ENCODE results near the gene TCF12. TPM values are rescaled to one million over a fixed set of nuclear protein-coding genes. Genes with fewer than 3 reads are reported as not detected.

Gene TCF12
- 39.5 and 43.4 TPM in 2 replicates for total RNA-seq

DNA sequence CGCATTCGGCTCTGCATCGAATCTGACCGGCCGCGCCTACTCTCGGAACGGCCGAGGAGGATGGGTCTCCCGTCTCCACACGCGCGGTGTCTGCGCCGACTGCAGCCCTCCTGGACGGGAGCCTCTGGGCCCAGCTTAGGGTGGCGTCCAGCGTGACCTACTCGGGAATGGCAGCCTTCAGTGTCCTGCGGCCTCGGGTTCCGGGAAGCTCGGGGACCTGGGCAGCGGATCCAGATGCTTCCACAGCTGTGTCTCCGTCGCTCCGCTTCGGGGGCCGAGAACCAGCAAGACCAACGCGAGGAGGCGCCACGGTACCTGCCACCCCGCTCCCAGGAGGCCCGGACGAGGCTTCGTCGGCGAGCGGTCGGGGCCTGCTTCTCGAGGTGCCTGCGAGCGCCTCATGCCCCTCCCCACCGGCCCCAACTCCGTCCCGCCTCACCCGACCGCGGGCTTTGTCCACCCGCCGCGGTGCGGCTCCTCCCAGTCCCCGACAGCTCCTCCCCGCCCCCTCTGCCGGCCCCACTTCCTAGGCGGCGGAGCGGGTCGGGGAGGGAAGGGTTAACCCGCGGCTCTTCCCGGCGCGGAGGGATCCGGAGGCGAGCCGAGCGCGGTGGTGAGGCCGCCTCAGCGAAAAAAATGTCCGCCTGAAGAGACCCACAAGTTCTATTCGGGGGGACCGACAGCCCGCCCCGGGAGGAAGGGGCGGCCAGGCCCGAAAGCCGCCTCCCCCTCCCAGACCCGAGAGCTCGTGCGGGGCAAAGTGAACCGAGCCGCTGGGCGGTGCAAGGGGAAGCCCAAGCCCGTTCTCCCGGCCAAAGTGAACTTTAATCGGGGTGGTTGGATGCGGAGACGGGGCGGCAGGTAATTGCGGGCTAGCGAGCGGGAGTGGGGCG, at the start of gene TCF12:
TCF12 (plus strand) TSS at position 599 of the 893 bp plus-strand sequence. CDS start 1,270 bp downstream, outside the sequence.

Other genes starting within 250 kb of the TCF12 start
- 10.9 and 11.6 TPM in 2 replicates for gene ZNF280D, start 185.1 kb upstream of the TCF12 start, total RNA-seq

Measured in bronchus fibroblast of lung (primary cell).